ENCODE results near the gene EHD2.

The EHD2 gene

DNA sequence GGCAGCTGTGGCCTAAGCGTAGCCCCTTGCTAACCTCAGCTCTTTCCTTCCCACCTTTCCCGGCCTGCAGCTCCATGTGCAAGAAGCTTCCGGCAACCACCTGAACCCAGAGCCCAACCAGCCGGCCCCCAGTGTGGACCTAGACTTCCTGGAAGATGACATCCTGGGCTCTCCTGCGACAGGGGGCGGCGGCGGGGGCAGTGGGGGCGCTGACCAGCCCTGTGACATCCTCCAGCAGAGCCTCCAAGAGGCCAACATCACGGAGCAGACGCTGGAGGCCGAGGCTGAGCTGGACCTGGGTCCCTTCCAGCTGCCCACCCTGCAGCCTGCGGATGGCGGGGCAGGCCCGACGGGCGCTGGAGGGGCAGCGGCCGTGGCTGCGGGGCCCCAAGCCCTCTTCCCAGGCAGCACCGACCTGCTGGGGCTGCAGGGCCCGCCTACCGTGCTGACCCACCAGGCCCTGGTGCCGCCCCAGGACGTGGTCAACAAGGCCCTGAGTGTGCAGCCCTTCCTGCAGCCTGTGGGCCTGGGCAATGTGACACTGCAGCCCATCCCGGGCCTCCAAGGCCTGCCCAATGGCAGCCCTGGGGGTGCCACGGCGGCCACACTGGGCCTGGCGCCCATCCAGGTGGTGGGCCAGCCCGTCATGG lies 33.8 kb upstream of the EHD2 start:
- no peak for ATAC-seq (replicated peaks; ENCODE audit: extremely low read depth, poor library complexity, severe bottlenecking)
- no peaks in the 10 kb centered on the region for H3K27me3 Mint-ChIP-seq
- H3K4me1 Mint-ChIP-seq = peaks cover 6% of the 10 kb centered on the region
- H3K36me3 Mint-ChIP-seq (ENCODE audit: insufficient read depth) = peaks cover 17% of the 10 kb centered on the region
- no peaks in the 10 kb centered on the region for H3K9me3 Mint-ChIP-seq
- no peak overlapping the region for H3K4me3 Mint-ChIP-seq
- no peak for DNase-seq (ENCODE audit: low spot score in 2 of 2)
- H3K27ac Mint-ChIP-seq (ENCODE audit: low read depth) = no peak overlapping the region

DNA sequence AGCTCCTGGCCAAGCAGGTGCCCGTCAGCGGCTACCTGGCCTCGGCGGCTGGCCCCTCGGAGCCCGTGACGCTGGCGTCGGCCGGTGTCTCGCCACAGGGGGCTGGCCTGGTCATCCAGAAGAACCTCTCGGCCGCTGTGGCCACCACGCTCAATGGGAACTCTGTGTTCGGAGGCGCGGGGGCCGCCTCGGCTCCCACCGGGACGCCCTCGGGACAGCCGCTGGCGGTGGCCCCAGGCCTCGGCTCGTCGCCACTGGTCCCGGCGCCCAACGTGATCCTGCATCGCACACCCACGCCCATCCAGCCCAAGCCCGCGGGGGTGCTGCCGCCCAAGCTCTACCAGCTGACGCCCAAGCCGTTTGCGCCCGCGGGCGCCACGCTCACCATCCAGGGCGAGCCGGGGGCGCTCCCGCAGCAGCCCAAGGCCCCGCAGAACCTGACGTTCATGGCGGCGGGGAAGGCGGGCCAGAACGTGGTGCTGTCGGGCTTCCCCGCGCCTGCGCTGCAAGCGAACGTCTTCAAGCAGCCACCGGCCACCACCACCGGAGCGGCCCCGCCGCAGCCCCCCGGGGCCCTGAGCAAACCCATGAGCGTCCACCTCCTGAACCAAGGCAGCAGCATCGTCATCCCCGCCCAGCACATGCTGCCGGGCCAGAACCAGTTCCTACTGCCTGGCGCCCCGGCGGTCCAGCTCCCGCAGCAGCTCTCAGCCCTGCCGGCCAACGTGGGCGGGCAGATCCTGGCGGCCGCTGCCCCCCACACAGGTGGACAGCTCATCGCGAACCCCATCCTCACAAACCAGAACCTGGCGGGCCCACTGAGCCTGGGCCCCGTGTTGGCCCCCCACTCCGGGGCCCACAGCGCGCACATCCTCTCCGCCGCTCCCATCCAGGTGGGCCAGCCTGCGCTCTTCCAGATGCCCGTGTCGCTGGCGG lies 33.0 kb upstream of the EHD2 start:
- Mint-ChIP-seq H3K27ac (ENCODE audit: low read depth) (no peak overlapping the region), H3K36me3 (ENCODE audit: insufficient read depth) (peaks cover 18% of the 10 kb centered on the region), H3K9me3 (no peaks in the 10 kb centered on the region), H3K27me3 (no peaks in the 10 kb centered on the region), H3K4me3 (no peak overlapping the region), H3K4me1 (peaks cover 6% of the 10 kb centered on the region)
- DNase-seq (ENCODE audit: low spot score in 2 of 2) (no peak), ATAC-seq (replicated peaks; ENCODE audit: extremely low read depth, poor library complexity, severe bottlenecking) (no peak)

DNA sequence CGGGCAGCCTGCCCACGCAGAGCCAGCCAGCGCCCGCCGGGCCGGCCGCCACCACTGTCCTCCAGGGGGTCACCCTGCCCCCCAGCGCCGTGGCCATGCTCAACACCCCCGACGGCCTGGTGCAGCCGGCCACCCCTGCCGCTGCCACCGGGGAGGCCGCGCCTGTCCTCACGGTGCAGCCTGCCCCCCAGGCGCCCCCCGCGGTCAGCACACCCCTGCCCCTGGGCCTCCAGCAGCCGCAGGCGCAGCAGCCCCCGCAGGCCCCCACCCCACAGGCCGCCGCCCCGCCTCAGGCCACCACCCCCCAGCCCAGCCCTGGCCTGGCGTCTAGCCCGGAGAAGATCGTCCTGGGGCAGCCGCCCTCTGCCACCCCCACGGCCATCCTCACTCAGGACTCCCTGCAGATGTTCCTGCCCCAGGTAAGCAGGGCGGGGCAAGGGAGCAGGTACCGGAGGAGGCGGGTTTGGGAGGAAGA lies 32.3 kb upstream of the EHD2 start:
- no peak overlapping the region for H3K4me3 Mint-ChIP-seq

DNA sequence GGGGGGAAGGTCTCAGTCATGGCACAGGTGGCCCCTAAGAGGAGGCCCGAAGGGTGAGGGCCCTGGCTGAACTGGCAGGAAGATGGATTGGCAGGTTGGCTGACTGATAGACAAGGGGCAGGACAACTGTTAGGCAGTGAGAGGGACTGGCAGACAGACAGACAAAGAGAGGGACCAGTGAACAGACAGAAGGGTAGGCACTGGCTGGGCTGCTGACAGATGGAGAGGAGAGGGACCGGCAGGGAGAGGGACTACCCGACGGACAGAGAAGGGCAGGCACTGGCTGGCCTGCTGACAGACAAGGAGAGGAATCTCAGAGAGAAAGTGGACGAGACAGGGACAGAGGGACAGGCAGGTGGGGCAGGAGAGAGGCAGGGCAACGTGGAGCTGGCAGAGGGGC lies 31.8 kb upstream of the EHD2 start:
- H3K27me3 Mint-ChIP-seq = no peaks in the 10 kb centered on the region
- peaks cover 26% of the 10 kb centered on the region for H3K36me3 Mint-ChIP-seq (ENCODE audit: insufficient read depth)
- ATAC-seq (replicated peaks; ENCODE audit: extremely low read depth, poor library complexity, severe bottlenecking) (no peak), DNase-seq (ENCODE audit: low spot score in 2 of 2) (no peak)
- no peaks in the 10 kb centered on the region for H3K9me3 Mint-ChIP-seq
- peaks cover 6% of the 10 kb centered on the region for H3K4me1 Mint-ChIP-seq
- H3K27ac Mint-ChIP-seq (ENCODE audit: low read depth) = peak overlapping the region; percentile 67
- H3K4me3 Mint-ChIP-seq = no peak overlapping the region

More for the DNA sequence above, 32.3 kb upstream of the EHD2 start:
- peaks cover 22% of the 10 kb centered on the region for H3K36me3 Mint-ChIP-seq (ENCODE audit: insufficient read depth)
- H3K4me1 Mint-ChIP-seq = peaks cover 6% of the 10 kb centered on the region
- ATAC-seq (replicated peaks; ENCODE audit: extremely low read depth, poor library complexity, severe bottlenecking) = no peak
- no peak for DNase-seq (ENCODE audit: low spot score in 2 of 2)
- H3K27ac Mint-ChIP-seq (ENCODE audit: low read depth) = peak overlapping the region; percentile 67
- H3K27me3 Mint-ChIP-seq = no peaks in the 10 kb centered on the region
- H3K9me3 Mint-ChIP-seq = no peaks in the 10 kb centered on the region

DNA sequence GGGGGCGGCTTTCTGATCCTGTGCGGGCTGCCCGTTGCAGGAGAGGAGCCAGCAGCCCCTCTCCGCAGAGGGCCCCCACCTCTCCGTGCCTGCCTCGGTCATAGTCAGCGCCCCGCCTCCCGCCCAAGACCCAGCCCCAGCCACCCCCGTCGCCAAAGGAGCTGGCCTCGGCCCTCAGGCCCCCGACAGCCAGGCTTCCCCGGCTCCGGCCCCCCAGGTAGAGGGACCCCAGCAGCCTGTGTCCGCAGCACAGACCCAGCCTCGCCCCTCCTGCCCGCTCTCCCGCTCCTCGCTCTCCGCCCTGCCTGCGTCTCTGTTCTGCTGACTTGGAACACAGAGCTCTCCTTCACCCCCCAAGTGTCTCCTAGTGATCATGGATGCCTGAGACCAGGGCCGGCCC lies 31.3 kb upstream of the EHD2 start:
- Mint-ChIP-seq H3K27me3 (no peaks in the 10 kb centered on the region), H3K27ac (ENCODE audit: low read depth) (no peak overlapping the region), H3K4me3 (no peak overlapping the region), H3K9me3 (no peaks in the 10 kb centered on the region), H3K36me3 (ENCODE audit: insufficient read depth) (peaks cover 26% of the 10 kb centered on the region), H3K4me1 (peaks cover 6% of the 10 kb centered on the region)
- ATAC-seq (replicated peaks; ENCODE audit: extremely low read depth, poor library complexity, severe bottlenecking) (no peak), DNase-seq (ENCODE audit: low spot score in 2 of 2) (no peak)

DNA sequence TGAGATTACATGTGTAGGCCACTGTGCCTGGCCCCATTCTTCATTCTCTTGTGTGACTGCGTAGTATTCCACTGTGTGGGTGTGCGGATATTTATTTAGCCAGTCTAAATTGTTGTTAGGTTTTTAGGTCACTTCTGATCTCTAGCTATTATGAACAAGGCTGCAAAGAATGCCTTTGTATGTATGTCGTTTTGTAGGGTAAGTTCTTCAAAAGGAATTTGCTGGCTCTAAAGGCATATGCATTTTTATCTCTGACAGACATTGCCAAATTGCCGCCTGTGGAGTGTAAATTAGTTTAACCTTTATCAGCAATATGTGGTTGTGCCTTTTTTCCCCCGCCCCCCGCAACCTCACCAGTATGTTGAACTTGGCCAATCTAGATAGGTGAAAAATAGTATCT lies 30.3 kb upstream of the EHD2 start:
- H3K9me3 Mint-ChIP-seq = no peaks in the 10 kb centered on the region
- no peak overlapping the region for H3K27ac Mint-ChIP-seq (ENCODE audit: low read depth)
- H3K27me3 Mint-ChIP-seq = no peaks in the 10 kb centered on the region
- no peak overlapping the region for H3K4me3 Mint-ChIP-seq
- no peak for DNase-seq (ENCODE audit: low spot score in 2 of 2)
- ATAC-seq (replicated peaks; ENCODE audit: extremely low read depth, poor library complexity, severe bottlenecking) = no peak
- peaks cover 26% of the 10 kb centered on the region for H3K36me3 Mint-ChIP-seq (ENCODE audit: insufficient read depth)
- peaks cover 6% of the 10 kb centered on the region for H3K4me1 Mint-ChIP-seq

DNA sequence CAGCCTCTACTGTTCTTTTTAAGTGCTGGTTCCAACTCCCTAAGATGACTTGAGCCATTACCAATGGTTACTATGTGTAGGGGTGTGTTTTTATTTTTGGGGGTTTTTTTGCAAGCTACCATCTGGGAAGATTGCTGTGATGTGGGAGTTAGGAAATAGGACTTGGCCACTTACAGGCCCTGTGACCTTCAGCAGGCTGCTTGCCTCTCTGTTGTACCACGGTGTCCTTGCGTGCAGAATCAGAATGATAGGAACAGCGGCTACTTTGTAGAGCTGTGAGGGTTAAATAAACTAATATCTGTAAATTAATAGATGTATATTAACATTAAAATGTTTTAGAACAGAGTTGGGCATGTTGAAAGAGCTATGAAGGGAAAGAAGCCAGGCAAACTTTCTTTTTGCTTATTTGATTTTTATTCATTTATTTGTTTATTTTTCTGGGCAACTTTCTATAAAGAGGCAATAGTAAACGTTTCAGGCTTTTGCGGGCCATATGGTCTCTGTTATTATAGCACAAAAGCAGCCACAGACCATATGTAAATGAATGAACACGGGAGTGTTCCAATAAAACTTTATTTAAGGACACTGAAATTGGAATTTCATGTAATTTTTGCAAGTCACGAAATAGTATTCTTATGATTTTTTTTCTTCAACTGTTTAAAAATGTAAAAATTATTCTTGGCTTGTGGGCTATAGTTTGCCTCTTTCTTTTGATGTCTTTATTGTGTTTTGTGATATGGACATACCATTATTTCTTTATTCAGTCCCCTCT lies 26.4 kb upstream of the EHD2 start:
- Mint-ChIP-seq H3K4me1 (peaks cover 6% of the 10 kb centered on the region), H3K9me3 (no peaks in the 10 kb centered on the region), H3K27ac (ENCODE audit: low read depth) (peak overlapping the region; percentile 38), H3K36me3 (ENCODE audit: insufficient read depth) (peaks cover 15% of the 10 kb centered on the region), H3K27me3 (no peaks in the 10 kb centered on the region), H3K4me3 (no peak overlapping the region)
- DNase-seq (ENCODE audit: low spot score in 2 of 2) (no peak), ATAC-seq (replicated peaks; ENCODE audit: extremely low read depth, poor library complexity, severe bottlenecking) (no peak)

DNA sequence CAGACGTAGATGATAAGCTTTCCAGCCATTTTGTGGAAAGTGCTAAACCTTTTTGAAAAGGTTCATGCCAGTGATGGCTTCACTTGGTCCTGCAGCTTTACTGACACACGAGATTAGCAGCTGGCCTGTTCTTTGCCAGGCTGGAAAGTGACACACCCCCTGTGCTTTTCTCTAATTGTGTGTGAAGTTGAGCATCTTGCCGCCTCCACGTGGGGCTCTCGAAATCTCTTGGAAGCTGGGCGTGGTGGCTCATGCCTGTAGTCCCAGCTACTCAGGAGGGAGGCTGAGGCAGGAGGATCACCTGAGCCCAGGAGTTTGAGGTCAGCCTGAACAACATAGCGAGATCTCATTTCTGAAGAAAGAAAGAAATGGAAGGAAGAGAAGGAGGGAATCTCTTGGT lies 25.3 kb upstream of the EHD2 start:
- Mint-ChIP-seq H3K9me3 (no peaks in the 10 kb centered on the region), H3K36me3 (ENCODE audit: insufficient read depth) (peaks cover 21% of the 10 kb centered on the region), H3K4me3 (no peak overlapping the region), H3K4me1 (peaks cover 2% of the 10 kb centered on the region), H3K27ac (ENCODE audit: low read depth) (peak overlapping the region; percentile 38), H3K27me3 (no peaks in the 10 kb centered on the region)
- no peak for DNase-seq (ENCODE audit: low spot score in 2 of 2)
- no peak for ATAC-seq (replicated peaks; ENCODE audit: extremely low read depth, poor library complexity, severe bottlenecking)

DNA sequence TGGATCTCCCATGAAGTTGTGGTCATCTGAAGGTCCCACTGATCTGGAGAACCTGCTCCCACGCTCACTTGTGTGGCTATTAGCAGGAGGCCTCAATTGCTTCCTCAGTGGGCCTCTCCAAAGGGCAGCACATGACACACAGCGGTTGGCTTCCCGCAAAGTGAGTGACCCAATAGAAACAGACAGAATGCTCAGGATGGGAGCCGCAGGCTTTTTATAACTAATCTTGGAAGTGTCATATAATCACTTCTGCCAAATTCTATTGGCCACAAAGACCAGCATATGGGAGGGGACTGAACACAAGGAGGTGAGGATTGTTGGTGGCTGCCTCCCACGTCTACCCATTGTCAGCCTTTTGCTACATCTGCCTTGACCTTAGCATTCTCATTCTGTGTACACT lies 22.1 kb upstream of the EHD2 start:
- DNase-seq (ENCODE audit: low spot score in 2 of 2) (no peak), ATAC-seq (replicated peaks; ENCODE audit: extremely low read depth, poor library complexity, severe bottlenecking) (no peak)
- H3K36me3 Mint-ChIP-seq (ENCODE audit: insufficient read depth) = peaks cover 12% of the 10 kb centered on the region
- H3K4me3 Mint-ChIP-seq = no peak overlapping the region
- no peak overlapping the region for H3K27ac Mint-ChIP-seq (ENCODE audit: low read depth)
- peaks cover 6% of the 10 kb centered on the region for H3K4me1 Mint-ChIP-seq
- no peaks in the 10 kb centered on the region for H3K27me3 Mint-ChIP-seq
- no peaks in the 10 kb centered on the region for H3K9me3 Mint-ChIP-seq

DNA sequence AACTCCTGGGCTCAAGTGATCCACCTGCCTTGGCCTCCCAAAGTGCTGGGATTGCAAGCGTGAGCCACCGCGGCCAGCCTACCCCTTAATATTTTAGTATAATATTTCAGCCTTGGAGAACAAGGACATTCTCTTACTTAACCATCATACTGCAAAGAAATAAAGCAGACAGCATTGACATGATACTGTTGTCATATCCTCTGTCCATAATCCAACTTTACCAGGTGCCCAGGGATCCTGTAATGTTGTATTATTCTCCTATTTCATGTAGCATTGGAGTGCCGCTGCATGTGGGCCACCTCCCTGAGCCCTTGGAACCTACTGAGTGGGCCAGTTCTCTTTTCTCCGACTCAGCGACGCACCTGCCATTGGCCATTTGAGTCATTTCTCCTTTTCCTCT lies 21.4 kb upstream of the EHD2 start:
- peaks cover 10% of the 10 kb centered on the region for H3K36me3 Mint-ChIP-seq (ENCODE audit: insufficient read depth)
- peaks cover 6% of the 10 kb centered on the region for H3K4me1 Mint-ChIP-seq
- ATAC-seq (replicated peaks; ENCODE audit: extremely low read depth, poor library complexity, severe bottlenecking) (no peak), DNase-seq (ENCODE audit: low spot score in 2 of 2) (no peak)
- H3K4me3 Mint-ChIP-seq = no peak overlapping the region
- H3K9me3 Mint-ChIP-seq = no peaks in the 10 kb centered on the region
- no peaks in the 10 kb centered on the region for H3K27me3 Mint-ChIP-seq
- H3K27ac Mint-ChIP-seq (ENCODE audit: low read depth) = no peak overlapping the region

DNA sequence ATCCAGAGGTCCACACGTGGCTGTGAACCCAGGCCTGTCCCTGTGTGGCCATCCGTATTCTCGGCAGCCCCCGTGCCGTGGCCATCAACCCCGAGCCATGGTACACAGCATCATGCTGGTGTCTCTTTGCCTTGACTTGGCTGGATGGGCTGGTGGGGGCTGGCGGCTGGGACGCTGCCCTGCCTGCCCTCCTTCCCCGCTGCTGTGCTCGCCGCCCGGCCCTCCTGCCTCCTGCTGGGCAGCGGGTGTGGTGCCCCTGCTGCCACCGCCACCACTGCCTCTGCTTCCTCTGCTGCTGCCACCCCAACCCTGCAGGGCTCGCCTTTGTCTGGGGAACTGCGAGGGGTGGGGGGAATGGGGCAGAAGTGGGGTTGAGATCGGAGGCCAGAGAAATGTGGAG lies 19.7 kb upstream of the EHD2 start:
- H3K9me3 Mint-ChIP-seq = no peaks in the 10 kb centered on the region
- peaks cover 6% of the 10 kb centered on the region for H3K4me1 Mint-ChIP-seq
- H3K27ac Mint-ChIP-seq (ENCODE audit: low read depth) = no peak overlapping the region

DNA sequence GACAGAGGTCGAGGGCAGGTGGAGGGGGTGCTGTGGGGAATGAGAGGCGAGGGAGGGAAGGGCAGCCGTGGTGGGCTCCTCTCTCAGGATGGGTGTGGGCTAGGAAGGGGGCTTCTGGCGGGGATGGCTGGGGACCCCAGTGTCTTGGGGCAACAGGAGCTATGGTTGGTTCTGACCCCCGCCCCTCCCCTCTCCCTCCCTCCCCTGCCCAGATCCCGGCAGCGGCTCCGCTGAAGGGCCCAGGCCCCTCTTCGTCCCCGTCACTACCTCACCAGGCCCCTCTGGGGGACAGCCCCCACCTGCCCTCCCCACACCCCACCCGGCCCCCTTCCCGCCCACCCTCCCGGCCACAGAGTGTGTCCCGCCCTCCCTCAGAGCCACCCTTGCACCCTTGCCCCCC lies 19.3 kb upstream of the EHD2 start:
- H3K4me3 Mint-ChIP-seq = no peak overlapping the region
- peaks cover 6% of the 10 kb centered on the region for H3K4me1 Mint-ChIP-seq
- H3K36me3 Mint-ChIP-seq (ENCODE audit: insufficient read depth) = peaks cover 10% of the 10 kb centered on the region
- no peaks in the 10 kb centered on the region for H3K27me3 Mint-ChIP-seq
- no peaks in the 10 kb centered on the region for H3K9me3 Mint-ChIP-seq
- no peak overlapping the region for H3K27ac Mint-ChIP-seq (ENCODE audit: low read depth)
- DNase-seq (ENCODE audit: low spot score in 2 of 2) = no peak
- no peak for ATAC-seq (replicated peaks; ENCODE audit: extremely low read depth, poor library complexity, severe bottlenecking)

More for the DNA sequence above, 19.7 kb upstream of the EHD2 start:
- peaks cover 10% of the 10 kb centered on the region for H3K36me3 Mint-ChIP-seq (ENCODE audit: insufficient read depth)
- ATAC-seq (replicated peaks; ENCODE audit: extremely low read depth, poor library complexity, severe bottlenecking) = no peak
- no peak overlapping the region for H3K4me3 Mint-ChIP-seq
- H3K27me3 Mint-ChIP-seq = no peaks in the 10 kb centered on the region
- DNase-seq (ENCODE audit: low spot score in 2 of 2) = no peak

Data from central memory CD8-positive, alpha-beta T cell (primary cell).